Mucosa of descending colon (tissue), 3 donors: Measurements from ENCODE around the gene DMWD. TPM values are rescaled to one million over a fixed set of nuclear protein-coding genes. Genes with fewer than 3 reads are reported as not detected.

Source experiments
- ATAC-seq: fragments of 200-7000 bp; cut with Tn5 transposase; one replicate; pipeline ENCODE4 v1.9.1; 2020; ENCODE audit warnings: mild to moderate bottlenecking, moderate library complexity
- DNase-seq, 3 donors: peaks; one replicate each; pipeline ENCODE4 v3.0.0-alpha.2; 2020
- H3K36me3 ChIP-seq: fragments of 200-600 bp; one replicate; pipeline ENCODE4 v1.8.0; 2021; ENCODE audit warnings: low read depth, mild to moderate bottlenecking
- H3K4me1 ChIP-seq: fragments of 200-600 bp; one replicate; pipeline ENCODE4 v1.8.0; 2021; ENCODE audit warnings: low read depth, mild to moderate bottlenecking
- H3K4me3 ChIP-seq: fragments of 200-600 bp; one replicate; pipeline ENCODE4 v1.8.0; 2021; ENCODE audit warnings: mild to moderate bottlenecking
- H3K9me3 ChIP-seq: fragments of 200-600 bp; one replicate; pipeline ENCODE4 v1.8.0; 2021; ENCODE audit warnings: mild to moderate bottlenecking
- intact Hi-C, 2 donors: fragments of 100-400 bp; cut with DNase I in 1 of 2; cut with micrococcal nuclease in 1 of 2; formaldehyde crosslinking; loops; one replicate each; pipeline versions ENCODE4 v1.11.0 to v1.11.1; 2022; cut with DNase I, micrococcal nuclease
- total RNA-seq, 3 donors: library from RNA; stranded (reverse); fragmentation: NEBNext Ultra II Directional in 2 of 3; extraction: Animal tissue kit (Norgen Biotek cat#: 25700) in 2 of 3; gene quantifications; one replicate each; pipeline versions ENCODE4 v1.2.1 to v1.2.4, GENCODE V29; 2021 to 2023
- TF ChIP-seq, protein P1 (sequence below): fragments of 200-600 bp; IDR thresholded peaks from one replicate; pipeline ENCODE4 v1.8.0; 2022; ENCODE audit warnings: antibody characterized with exemption, mild to moderate bottlenecking
- donor health status: DM: no; HTN: no; CAD: no; lungs with moderate emphysema.
- donor health status: DM: no; HTN: no; CAD: no.
- donor health status: DM: no; HTN: yes; CAD: no.

Gene DMWD
- total RNA-seq, 3 donors from 2014 or later, result 33.2 to 67.1 (median 43.7) TPM

DNA sequence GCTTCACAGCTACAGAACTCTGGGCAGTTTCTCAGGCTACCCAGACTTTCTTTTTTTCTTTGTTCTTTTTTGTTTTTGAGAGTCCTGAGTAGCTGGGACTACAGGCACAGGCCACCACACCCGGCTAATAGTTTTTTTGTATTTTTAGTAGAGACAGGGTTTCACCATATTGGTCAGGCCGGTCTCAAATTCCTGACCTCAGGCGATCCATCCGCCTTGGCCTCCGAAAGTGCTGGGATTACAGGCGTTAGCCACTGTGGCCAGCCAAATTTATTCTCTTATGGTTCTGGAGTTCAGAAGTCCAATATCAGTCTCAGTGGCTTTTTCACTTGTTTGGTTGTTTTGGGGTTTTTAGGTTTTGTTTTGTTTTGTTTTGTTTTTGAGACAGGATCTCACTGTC lies 47.0 kb downstream of the DMWD start:
- TF ChIP-seq, protein P1, sequence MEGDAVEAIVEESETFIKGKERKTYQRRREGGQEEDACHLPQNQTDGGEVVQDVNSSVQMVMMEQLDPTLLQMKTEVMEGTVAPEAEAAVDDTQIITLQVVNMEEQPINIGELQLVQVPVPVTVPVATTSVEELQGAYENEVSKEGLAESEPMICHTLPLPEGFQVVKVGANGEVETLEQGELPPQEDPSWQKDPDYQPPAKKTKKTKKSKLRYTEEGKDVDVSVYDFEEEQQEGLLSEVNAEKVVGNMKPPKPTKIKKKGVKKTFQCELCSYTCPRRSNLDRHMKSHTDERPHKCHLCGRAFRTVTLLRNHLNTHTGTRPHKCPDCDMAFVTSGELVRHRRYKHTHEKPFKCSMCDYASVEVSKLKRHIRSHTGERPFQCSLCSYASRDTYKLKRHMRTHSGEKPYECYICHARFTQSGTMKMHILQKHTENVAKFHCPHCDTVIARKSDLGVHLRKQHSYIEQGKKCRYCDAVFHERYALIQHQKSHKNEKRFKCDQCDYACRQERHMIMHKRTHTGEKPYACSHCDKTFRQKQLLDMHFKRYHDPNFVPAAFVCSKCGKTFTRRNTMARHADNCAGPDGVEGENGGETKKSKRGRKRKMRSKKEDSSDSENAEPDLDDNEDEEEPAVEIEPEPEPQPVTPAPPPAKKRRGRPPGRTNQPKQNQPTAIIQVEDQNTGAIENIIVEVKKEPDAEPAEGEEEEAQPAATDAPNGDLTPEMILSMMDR, result no peak
- no peaks in the 10 kb centered on the region for H3K9me3 ChIP-seq
- H3K4me1 ChIP-seq, result no peaks in the 10 kb centered on the region
- intact Hi-C loops, result no loop called here
- H3K36me3 ChIP-seq, result no peaks in the 10 kb centered on the region
- no peak overlapping the region for H3K4me3 ChIP-seq
- DNase-seq (no peak), ATAC-seq (no peak)

DNA sequence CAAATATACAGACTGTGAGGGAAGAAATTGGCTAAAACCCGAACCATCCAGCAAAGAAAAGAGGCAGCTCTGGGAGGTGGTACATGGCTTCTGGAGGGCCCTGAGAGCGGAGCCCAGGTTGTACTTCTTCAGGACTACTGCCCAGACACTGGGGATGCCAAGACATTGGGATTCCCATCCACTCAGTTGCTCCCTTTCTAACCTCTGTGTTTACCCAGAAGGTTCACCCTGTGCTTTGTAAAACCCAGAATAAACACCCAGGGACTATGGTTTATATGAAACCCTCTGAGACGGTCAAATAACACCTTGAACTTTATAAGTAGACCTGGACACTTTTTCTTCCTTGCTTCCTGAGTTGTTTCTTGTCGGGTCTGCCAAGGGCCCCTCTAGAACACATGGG lies 49.7 kb downstream of the DMWD start:
- TF ChIP-seq, protein P1, result no peak
- ATAC-seq (no peak), DNase-seq (no peak)
- intact Hi-C loops, result no loop called here
- H3K4me3 ChIP-seq, result no peak overlapping the region
- no peaks in the 10 kb centered on the region for H3K36me3 ChIP-seq
- no peaks in the 10 kb centered on the region for H3K9me3 ChIP-seq
- H3K4me1 ChIP-seq, result no peaks in the 10 kb centered on the region

DNA sequence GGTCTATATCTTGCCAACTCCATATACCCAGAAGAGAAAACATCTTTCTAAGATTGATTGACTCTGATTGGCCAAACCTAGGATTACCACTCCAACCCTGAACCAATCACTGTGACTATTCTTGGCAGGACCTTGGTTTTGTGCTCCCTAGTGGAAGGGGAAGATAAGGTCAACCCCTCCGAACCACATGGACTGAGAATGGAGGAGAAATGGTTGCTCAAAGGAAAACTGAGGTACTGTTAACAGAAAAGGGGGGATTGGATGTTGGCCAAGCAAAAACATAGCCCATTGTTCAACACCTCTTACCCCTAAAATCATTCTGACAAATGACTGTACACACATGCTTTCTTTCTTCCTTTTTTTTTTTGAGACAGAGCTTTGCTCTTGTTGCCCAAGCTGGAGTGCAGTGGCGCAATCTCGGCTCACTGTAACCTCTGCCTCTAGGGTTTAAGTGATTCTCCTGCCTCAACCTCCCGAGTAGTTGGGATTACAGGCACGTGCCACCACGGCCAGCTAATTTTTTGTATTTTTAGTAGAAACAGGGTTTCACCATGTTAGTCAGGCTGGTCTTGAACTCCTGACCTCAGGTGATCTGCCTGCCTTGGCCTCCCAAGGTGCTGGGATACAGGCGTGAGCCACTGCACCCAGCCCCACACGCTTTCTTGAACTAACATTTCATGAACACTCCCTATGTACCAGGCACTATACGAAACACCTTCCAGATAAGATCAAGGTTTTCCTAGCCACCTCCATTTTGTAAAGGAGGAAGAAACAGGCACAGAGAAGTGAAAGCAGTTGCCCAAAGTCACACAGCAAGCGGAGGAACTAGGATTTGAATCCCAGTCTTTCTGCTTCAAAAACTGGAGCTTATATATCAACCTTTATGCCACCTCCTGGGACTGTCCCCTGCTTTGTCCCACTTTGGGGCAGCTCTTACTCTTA lies 52.9 kb downstream of the DMWD start:
- Histone ChIP-seq H3K4me3 (no peak overlapping the region), H3K4me1 (no peaks in the 10 kb centered on the region), H3K36me3 (no peaks in the 10 kb centered on the region), H3K9me3 (no peaks in the 10 kb centered on the region)
- ATAC-seq, result no peak
- TF ChIP-seq, protein P1, result no peak
- intact Hi-C loops, result no loop called here
- DNase-seq, result no peak

DNA sequence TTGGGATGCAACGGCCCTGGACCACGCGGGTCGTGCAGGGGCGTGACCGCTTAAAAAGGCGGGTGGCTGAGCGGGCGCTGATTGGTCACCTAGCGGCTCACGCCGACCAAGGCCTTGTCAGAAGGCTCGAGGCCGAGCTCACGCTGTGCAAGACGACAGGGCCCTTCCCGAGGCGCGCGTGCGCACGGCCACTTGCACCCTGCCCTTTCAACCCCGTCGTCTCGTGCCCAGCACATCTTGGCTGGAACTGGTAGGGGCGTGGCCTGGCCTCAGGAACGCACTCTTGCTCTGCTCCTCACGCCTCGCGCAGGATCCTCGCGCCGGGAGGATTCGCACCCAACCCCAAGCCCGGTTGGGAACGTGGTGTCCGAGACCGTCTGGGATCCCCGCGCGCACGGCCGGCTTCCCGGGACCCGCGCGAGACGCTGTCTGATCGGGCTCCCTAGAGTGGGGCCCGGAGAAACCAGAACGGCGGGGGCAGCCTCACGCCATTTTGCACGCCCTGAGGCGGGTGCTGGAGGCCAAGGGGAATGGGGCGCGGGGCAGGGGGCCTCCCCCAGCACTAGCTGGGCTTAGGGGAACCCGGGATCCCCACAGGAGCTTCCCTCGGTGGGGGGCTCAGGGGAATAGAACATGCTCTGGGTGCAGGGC lies 59.4 kb downstream of the DMWD start, which contains the start of gene MEIOSIN:
Gene MEIOSIN (plus strand): TSS at position 280 of the 651 bp plus-strand sequence. CDS start 1,938 bp downstream, outside the sequence.
- ATAC-seq (no peak), DNase-seq (peak in 2 of 3 donors; percentile 44 to 62)
- Histone ChIP-seq H3K9me3 (no peaks in the 10 kb centered on the region), H3K36me3 (no peaks in the 10 kb centered on the region), H3K4me1 (peaks cover 19% of the 10 kb centered on the region), H3K4me3 (no peak within 1 kb of the TSS)
- intact Hi-C loops, result no loop called here
- TF ChIP-seq, protein P1, result no peak

Other genes with a start within 250 kb of the DMWD start
- gene OPA3, start 208.0 kb downstream of the DMWD start, total RNA-seq, result 10 to 100 TPM; 12.1 to 16.4 (median 13.4) TPM
- gene GPR4, start 190.6 kb downstream of the DMWD start, total RNA-seq, result 1 to 10 TPM in 2 of 3 donors, under 1 TPM in 1; 0.84 to 1.0 (median 1.0) TPM
- 100 to 1,000 TPM in 1 of 3 donors, 10 to 100 TPM in 2; 59.9 to 119 (median 79.1) TPM for gene EML2, start 153.4 kb downstream of the DMWD start, total RNA-seq
- gene GIPR, start 124.6 kb downstream of the DMWD start, total RNA-seq, result 10 to 100 TPM in 2 of 3 donors, 1 to 10 TPM in 1; 6.8 to 19.4 (median 14.2) TPM
- gene SNRPD2, start 100.9 kb downstream of the DMWD start, total RNA-seq, result 100 to 1,000 TPM; 201 to 270 (median 230) TPM
- 1 to 10 TPM; 8.2 to 8.9 (median 8.3) TPM for gene QPCTL, start 100.2 kb downstream of the DMWD start, total RNA-seq
- gene FBXO46, start 61.9 kb downstream of the DMWD start, total RNA-seq, result 10 to 100 TPM; 30.1 to 34.0 (median 32.3) TPM
- not detected for gene MEIOSIN, start 59.4 kb downstream of the DMWD start, total RNA-seq
- 10 to 100 TPM in 2 of 3 donors, 1 to 10 TPM in 1; 9.6 to 35.6 (median 11.1) TPM for gene SIX5, start 23.6 kb downstream of the DMWD start, total RNA-seq
- gene DMPK, start 10.4 kb downstream of the DMWD start, total RNA-seq, result 100 to 1,000 TPM in 1 of 3 donors, 10 to 100 TPM in 2; 23.9 to 123 (median 33.9) TPM
- gene RSPH6A, start 22.5 kb upstream of the DMWD start, total RNA-seq, result under 1 TPM; 0.16 to 0.24 (median 0.20) TPM
- gene SYMPK, start 70.3 kb upstream of the DMWD start, total RNA-seq, result 10 to 100 TPM; 61.1 to 67.4 (median 65.9) TPM
- 10 to 100 TPM; 14.1 to 33.7 (median 32.9) TPM for gene FOXA3, start 71.5 kb upstream of the DMWD start, total RNA-seq
- 10 to 100 TPM; 19.0 to 33.7 (median 19.8) TPM for gene IRF2BP1, start 93.3 kb upstream of the DMWD start, total RNA-seq
- 10 to 100 TPM in 2 of 3 donors, 1 to 10 TPM in 1; 9.2 to 13.7 (median 10.2) TPM for gene MYPOP, start 109.8 kb upstream of the DMWD start, total RNA-seq
- not detected for gene NANOS2, start 121.9 kb upstream of the DMWD start, total RNA-seq
- gene NOVA2, start 181.0 kb upstream of the DMWD start, total RNA-seq, result 1 to 10 TPM in 2 of 3 donors, under 1 TPM in 1; 0.55 to 3.0 (median 1.3) TPM
- 10 to 100 TPM; 16.5 to 25.0 (median 17.6) TPM for gene CCDC61, start 202.6 kb upstream of the DMWD start, total RNA-seq
- gene PGLYRP1, start 230.2 kb upstream of the DMWD start, total RNA-seq, result not detected
- gene IGFL4, start 248.2 kb upstream of the DMWD start, total RNA-seq, result not detected